ENCODE data around the gene ARMC8.

Gene ARMC8

GRCh38 chr3:138334608-138335007, 147.5 kb downstream of the ARMC8 start:
- H3K4me3 ChIP-seq (ENCODE audit: low read depth, low read length), result no peak overlapping the region
- DNase-seq (ENCODE audit: low read depth), result no peak
- no peak for TF ChIP-seq CTCF (IDR thresholded peaks at IDR 0.05; ENCODE audit: control insufficient read depth, extremely low read depth, insufficient read depth)

GRCh38 chr3:138336454-138336999, 149.4 kb downstream of the ARMC8 start:
- TF ChIP-seq CTCF (IDR thresholded peaks at IDR 0.05; ENCODE audit: control insufficient read depth, extremely low read depth, insufficient read depth), result no peak
- no peak for DNase-seq (ENCODE audit: low read depth)
- no peak overlapping the region for H3K4me3 ChIP-seq (ENCODE audit: low read depth, low read length)

- no peak overlapping the region for H3K4me3 ChIP-seq (ENCODE audit: low read depth, low read length)
- TF ChIP-seq CTCF (IDR thresholded peaks at IDR 0.05; ENCODE audit: control insufficient read depth, extremely low read depth, insufficient read depth), result no peak
- no peak for DNase-seq (ENCODE audit: low read depth)
These were observed 151.1 kb downstream of the ARMC8 start for GRCh38 chr3:138338244-138338643.

GRCh38 chr3:138338811-138339210, 151.7 kb downstream of the ARMC8 start:
- no peak for DNase-seq (ENCODE audit: low read depth)
- no peak for TF ChIP-seq CTCF (IDR thresholded peaks at IDR 0.05; ENCODE audit: control insufficient read depth, extremely low read depth, insufficient read depth)
- H3K4me3 ChIP-seq (ENCODE audit: low read depth, low read length), result no peak overlapping the region

- DNase-seq (ENCODE audit: low read depth), result no peak
- TF ChIP-seq CTCF (IDR thresholded peaks at IDR 0.05; ENCODE audit: control insufficient read depth, extremely low read depth, insufficient read depth), result no peak
These were observed 153.4 kb downstream of the ARMC8 start for GRCh38 chr3:138340511-138340910.

GRCh38 chr3:138344754-138345153, 157.7 kb downstream of the ARMC8 start:
- no peak for TF ChIP-seq CTCF (IDR thresholded peaks at IDR 0.05; ENCODE audit: control insufficient read depth, extremely low read depth, insufficient read depth)

More at GRCh38 chr3:138340511-138340910, 153.4 kb downstream of the ARMC8 start:
- no peak overlapping the region for H3K4me3 ChIP-seq (ENCODE audit: low read depth, low read length)

More at GRCh38 chr3:138344754-138345153, 157.7 kb downstream of the ARMC8 start:
- no peak overlapping the region for H3K4me3 ChIP-seq (ENCODE audit: low read depth, low read length)
- DNase-seq (ENCODE audit: low read depth), result no peak
